T-helper 9 cell (primary cell): Measurements from ENCODE around the gene MAPK8IP1.

Source experiments
- DNase-seq: peaks from one replicate; pipeline ENCODE4 v3.0.0-alpha.2; 2020

Gene MAPK8IP1

GRCh38 chr11:45910623-45911022, 25.2 kb downstream of the MAPK8IP1 start:
- DNase-seq: no peak

- no peak for DNase-seq
These were observed 28.1 kb downstream of the MAPK8IP1 start for GRCh38 chr11:45913514-45913913.

- DNase-seq: no peak
These were observed 28.6 kb downstream of the MAPK8IP1 start for GRCh38 chr11:45913942-45914635.

DNA sequence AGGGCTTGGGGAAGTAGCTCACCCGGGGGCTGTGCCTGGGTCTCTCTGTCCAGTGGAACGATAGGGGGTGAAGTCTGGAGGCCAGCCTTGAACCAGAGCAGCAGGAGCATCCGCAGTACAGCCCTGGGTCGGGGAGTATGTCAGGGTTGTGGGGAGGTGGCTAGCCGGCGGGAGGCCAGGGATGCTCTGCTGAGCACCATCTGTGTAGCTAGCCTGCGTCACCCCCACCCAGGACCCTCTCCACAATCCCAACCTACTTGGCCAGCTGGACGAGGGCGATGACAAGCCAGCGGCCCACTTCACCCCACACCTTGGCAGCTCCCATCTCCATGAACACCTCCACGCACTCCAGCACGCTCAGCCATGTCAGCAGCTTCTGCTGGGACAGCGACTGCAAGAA, 30.0 kb downstream of the MAPK8IP1 start:
- no peak for DNase-seq

DNA sequence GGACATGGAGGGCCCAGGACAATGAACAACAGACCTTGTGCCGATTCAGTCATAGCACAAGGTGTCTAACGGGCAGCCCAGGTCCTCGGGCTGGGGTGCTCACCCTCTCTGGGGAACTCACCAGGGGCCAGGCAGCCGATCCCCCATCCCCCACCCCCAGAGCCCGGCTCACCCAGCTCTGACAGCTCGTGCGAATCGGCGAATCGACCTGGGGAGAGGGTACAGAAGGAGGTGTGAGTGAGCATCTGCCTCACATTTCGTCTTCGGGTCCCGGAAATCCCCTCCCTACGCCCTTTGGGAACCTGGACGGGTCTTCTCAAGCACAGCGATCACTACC, 31.8 kb downstream of the MAPK8IP1 start:
- DNase-seq: no peak

GRCh38 chr11:45917623-45918330, 32.3 kb downstream of the MAPK8IP1 start, which contains the start of gene PEX16:
Gene PEX16, minus strand, starts transcription at chr11:45917877. Its CDS starts 66 bp downstream, at chr11:45917811.
- DNase-seq: peak; percentile 89

DNA sequence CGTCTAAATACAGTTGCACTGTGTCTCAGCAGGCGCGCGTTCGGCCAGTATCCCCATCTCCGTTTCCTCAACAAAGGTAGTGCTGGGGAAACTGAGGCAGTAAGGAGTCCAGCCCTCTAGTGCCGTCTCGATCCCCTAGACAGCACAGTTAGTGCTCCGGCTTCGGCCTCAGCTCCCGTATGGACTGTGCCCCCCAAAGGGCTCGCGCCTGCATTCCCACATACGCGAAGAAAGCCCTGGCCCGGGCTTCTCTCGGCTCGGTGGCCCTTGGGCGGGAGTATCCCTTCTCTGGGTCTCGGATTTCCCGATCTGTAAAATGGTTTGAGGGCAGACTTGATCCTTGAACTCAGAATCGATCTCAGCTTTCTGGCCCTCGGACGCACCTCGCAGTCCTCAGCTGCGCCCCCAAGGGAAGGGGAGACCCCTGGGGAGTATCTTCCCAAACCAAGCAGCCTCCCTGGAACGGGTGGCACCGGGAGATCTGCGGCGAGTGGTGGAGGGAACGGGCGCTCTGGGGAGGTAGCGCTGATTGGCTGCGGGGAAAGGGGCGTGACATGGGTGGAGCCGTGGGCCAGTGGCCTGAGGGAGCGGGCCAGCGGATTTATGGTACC, 33.0 kb downstream of the MAPK8IP1 start:
- DNase-seq: peak; percentile 61

GRCh38 chr11:45918962-45919675, 33.7 kb downstream of the MAPK8IP1 start:
- no peak for DNase-seq

GRCh38 chr11:45919806-45920530, 34.5 kb downstream of the MAPK8IP1 start:
- no peak for DNase-seq

GRCh38 chr11:45920531-45921477, 35.4 kb downstream of the MAPK8IP1 start:
- no peak for DNase-seq

- no peak for DNase-seq
These were observed 36.3 kb downstream of the MAPK8IP1 start for GRCh38 chr11:45921561-45922424.

GRCh38 chr11:45922425-45923082, 37.1 kb downstream of the MAPK8IP1 start, which contains the start of gene LARGE2:
Gene LARGE2, plus strand, starts transcription at chr11:45922656. Its CDS starts 227 bp downstream, at chr11:45922883.
- no peak for DNase-seq

GRCh38 chr11:45924036-45924915, 38.8 kb downstream of the MAPK8IP1 start:
- no peak for DNase-seq

DNA sequence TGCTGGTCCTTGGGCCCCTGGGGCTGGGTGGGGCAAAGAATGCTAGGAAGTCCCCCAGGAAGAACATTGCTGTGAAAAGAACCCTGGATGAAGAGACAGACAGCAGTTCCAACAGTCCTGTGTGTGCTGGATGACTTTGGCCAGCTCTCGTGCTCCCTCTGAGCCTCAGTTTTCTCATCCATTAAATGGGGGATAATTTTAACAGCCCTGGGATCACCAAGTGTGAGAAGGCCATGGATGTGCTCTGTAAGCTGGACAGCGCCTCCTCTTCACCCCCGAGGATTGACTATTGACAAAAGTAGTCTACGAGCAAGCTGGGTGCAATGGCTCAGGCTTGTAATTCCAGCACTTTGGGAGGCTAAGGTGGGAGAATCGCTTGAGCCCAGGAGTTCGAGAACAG, 39.5 kb downstream of the MAPK8IP1 start:
- no peak for DNase-seq

DNA sequence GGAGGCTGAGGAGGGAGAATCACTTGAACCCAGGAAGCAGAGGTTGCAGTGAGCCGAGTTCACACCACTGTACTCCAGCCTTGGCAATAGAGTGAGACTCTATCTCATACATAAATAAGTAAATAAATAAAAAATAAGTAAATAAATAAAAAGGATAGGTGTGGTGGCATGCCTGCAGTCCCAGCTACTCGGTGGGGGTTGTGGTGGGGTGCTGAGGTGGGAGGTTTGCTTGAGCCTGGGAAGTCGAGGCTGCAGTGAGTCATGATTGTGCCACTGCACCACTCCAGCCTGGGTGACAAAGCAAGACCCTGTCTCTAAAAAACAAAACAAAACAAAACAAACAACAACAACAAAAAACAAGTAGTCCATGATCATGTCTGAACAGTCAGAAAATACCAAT, 40.1 kb downstream of the MAPK8IP1 start:
- DNase-seq: no peak

- no peak for DNase-seq
These were observed 40.5 kb downstream of the MAPK8IP1 start for GRCh38 chr11:45926001-45926401.

- DNase-seq: no peak
These were observed 41.3 kb downstream of the MAPK8IP1 start for GRCh38 chr11:45926536-45927331.

DNA sequence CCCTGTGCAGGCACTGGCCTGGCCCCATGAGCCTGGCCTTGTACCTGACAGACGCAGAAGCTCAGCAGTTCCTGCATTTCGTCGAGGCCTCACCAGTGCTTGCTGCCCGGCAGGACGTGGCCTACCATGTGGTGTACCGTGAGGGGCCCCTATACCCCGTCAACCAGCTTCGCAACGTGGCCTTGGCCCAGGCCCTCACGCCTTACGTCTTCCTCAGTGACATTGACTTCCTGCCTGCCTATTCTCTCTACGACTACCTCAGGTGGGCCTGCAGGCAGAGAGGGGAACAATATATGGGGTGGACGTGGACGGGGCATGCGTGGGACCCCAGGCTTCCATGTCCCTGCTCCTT, 41.9 kb downstream of the MAPK8IP1 start:
- no peak for DNase-seq
